ENCODE results near the gene OR6K3.

DNA sequence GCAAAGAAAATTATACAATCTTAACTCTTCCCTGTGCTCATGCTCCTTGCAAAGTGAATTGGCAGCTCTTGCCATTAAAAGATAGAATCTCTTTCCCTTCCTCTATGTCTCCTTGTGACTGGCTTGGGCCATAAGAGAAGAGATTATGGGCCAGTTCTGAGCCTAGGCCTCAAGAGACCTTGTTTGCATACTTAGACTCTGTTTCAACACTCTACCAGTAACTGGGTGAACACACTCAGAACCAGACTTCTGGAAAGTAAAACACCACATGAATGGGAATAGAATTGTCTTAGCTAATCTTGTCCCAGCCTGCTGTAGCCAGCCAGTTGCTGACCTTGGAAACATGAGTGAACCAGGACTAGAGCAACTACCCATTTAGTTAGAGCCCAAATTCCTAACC lies 15.3 kb upstream of the OR6K3 start:
- no peak for TF ChIP-seq NRF1 (IDR thresholded peaks at IDR 0.05; ENCODE audit: low read depth, low read length)
- TF ChIP-seq EZH2 (IDR thresholded peaks at IDR 0.05; ENCODE audit: low read depth, low read length, severe bottlenecking): no peak
- TF ChIP-seq GTF2F1 (IDR thresholded peaks at IDR 0.05; ENCODE audit: borderline replicate concordance, low read depth, low read length): no peak
- no peak for TF ChIP-seq SP1 (IDR thresholded peaks at IDR 0.05; ENCODE audit: low read depth, low read length)
- TF ChIP-seq, protein P1, sequence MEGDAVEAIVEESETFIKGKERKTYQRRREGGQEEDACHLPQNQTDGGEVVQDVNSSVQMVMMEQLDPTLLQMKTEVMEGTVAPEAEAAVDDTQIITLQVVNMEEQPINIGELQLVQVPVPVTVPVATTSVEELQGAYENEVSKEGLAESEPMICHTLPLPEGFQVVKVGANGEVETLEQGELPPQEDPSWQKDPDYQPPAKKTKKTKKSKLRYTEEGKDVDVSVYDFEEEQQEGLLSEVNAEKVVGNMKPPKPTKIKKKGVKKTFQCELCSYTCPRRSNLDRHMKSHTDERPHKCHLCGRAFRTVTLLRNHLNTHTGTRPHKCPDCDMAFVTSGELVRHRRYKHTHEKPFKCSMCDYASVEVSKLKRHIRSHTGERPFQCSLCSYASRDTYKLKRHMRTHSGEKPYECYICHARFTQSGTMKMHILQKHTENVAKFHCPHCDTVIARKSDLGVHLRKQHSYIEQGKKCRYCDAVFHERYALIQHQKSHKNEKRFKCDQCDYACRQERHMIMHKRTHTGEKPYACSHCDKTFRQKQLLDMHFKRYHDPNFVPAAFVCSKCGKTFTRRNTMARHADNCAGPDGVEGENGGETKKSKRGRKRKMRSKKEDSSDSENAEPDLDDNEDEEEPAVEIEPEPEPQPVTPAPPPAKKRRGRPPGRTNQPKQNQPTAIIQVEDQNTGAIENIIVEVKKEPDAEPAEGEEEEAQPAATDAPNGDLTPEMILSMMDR (IDR thresholded peaks at IDR 0.05; ENCODE audit: control extremely low read depth in 1 of 3, insufficient read depth in 1 of 3, low read depth in 1 of 3, low read length in 3 of 3): no peak
- no peak for TF ChIP-seq CHD1 (IDR thresholded peaks at IDR 0.05; ENCODE audit: low read depth, low read length)
- no peak for TF ChIP-seq HDAC6 (IDR thresholded peaks at IDR 0.05; ENCODE audit: low read depth, low read length)
- no peak for TF ChIP-seq RXRA (IDR thresholded peaks at IDR 0.05; ENCODE audit: insufficient read depth, low read depth, low read length)
- TF ChIP-seq CEBPB (IDR thresholded peaks at IDR 0.05; ENCODE audit: low read depth, low read length): no peak
- TF ChIP-seq CHD2 (IDR thresholded peaks at IDR 0.05; ENCODE audit: low read length): no peak
- TF ChIP-seq POLR2AphosphoS5 (IDR thresholded peaks at IDR 0.05; ENCODE audit: low read depth, low read length): no peak
- no peak for TF ChIP-seq POLR2A (IDR thresholded peaks at IDR 0.05; ENCODE audit: control extremely low read depth in 1 of 2, low read depth in 2 of 2, low read length in 2 of 2)
- TF ChIP-seq, protein P2, sequence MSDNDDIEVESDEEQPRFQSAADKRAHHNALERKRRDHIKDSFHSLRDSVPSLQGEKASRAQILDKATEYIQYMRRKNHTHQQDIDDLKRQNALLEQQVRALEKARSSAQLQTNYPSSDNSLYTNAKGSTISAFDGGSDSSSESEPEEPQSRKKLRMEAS (IDR thresholded peaks at IDR 0.05): no peak
- TF ChIP-seq TEAD4 (IDR thresholded peaks at IDR 0.05; ENCODE audit: low read depth, low read length): no peak
